NCI-H128 (cell line): Measurements from ENCODE around the gene FMN1.

Experiments
- DNase-seq: peaks from one replicate; lab custom pipeline; 2025; ENCODE audit not compliant: unreplicated experiment; lab: John Stamatoyannopoulos, UW

The FMN1 gene

DNA sequence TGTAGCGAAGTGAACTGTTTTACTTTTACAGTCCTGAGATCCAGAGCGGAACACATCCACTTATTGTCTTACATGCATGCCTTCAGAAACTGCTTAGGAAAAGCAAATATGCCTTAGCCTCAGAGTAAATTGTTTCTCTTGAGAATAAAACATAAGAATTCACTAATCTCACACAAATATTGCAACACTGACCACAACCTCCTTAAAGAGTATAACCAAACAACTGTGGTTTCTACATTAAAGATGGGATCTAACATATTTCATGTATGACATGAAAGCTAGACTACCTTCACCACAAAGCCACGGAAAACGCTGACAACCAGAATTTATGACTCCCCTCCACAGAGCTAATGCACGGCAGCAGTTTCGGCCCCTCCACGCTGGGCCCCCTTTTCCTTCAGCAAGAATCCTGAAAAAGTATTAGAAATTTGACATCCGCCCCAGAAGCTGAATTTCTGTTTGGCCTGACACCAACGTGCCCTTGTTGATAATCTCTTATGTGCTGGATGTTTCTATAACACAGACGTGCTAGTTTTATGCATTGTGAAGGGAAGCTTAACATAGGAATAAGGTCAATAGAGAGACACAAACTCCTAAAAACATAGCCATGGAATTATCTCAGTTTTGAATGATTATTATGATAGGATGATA, 392.1 kb downstream of the FMN1 start:
- no peak for DNase-seq

DNA sequence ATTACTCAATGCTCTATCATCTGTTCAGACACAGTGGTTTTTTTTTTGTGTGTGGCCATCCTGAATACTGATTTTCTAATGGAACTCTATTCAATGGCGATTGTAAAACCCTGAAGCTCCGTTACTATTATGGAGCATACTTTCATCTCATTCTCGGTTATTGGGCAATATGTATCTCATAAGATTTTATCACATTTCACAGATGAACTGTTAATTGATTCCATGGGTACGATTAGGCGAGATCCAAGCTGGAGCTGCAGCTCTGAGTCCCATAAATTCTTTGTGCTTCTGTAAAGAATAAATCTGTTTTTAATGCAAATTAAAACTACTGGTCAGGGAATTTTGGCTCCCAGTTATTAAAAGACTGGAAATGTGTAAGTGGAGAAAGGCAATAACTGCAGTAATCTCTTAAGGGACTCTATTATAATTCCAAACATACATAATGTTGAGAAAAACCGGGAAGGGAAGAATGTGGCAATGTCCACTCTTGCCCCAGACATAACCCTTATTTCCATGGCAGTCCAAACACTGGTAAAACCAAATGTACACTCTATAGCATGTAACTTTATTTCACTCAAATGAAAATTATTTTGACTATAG, 394.5 kb downstream of the FMN1 start:
- DNase-seq = no peak

DNA sequence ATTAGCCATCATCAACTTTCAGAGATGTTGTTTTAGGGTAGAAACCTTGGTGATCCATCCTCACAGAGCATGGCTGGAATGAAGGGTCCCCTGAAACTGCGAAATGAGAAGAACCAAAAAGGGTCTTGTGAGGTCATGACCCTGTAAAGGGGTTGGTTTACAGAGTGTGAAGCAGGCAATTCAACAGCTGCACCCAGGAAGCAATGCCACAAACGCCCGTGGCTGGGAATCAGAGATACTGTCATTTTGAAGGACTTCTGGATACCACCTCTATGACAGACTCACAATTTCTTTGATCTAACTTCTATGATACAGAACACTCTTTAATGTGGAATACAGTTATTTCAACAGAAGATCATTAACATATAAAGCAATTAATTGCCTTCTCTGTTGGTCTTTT, 397.7 kb downstream of the FMN1 start:
- DNase-seq = no peak

DNA sequence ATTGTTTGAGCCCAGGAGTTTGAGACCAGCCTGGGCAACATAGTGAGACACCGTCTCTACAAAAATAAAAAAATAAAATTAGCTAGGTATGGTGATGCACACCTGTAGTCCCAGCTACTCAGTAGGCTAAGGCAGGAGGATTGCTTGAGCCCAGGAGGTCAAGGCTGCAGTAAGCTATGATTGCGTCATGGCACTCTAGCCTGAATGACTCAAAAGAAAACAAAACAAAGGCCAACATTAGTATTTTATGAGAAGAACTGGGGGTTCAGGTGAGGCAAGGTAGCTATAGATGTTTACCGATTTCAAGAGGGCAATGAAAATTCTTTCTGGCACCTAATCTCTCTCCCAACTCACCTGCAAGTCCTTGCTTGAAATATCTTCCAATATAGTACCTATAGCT, 399.5 kb downstream of the FMN1 start:
- DNase-seq = no peak

DNA sequence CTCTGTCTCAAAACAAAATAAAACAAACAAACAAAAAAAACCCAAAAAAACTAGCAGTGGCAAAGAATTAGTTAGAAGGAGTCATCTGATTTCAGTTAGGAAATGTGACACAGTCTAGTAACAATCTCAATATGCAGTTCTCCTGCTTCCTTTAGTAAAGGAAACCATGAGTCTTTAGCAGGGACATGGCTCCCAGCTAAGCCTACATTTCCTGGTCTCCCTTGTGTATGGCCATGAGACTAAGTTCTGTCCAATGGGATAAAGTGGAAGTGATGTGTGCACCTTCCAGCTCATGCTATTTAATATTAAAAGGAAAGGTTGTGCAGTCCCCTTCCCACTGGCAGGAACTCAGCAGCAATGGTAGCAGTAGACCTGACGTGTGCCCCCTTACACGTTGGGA, 402.1 kb downstream of the FMN1 start:
- no peak for DNase-seq

DNA sequence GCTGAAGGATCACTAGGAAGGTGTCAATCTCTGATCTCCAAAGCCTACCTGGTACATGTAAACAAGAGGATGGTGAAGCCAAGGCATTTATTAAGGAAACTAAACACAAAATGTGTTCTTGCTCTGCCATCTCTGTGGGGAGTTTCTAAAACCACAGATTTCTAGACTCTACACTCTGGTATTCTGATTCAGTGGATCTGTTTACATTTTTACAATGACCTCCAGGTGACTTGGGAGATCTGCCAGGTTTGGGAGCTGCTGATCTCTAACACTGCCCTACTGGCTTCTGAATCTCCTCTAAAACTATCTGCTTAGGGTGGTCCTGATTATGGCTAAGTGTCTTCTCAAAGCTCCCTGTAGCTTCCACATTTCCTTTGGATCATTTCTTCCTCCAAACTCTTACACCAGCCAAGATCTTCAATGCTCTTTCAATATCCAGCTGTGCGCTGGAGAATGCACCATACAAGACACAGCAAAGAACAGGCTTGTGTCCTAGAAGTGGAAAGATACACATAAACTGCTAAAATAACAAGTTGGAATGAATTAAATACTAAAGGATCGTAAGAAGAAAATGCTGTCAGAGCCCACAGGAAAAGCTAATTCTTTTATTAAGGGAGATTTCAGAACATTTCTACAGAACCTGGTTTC, 404.0 kb downstream of the FMN1 start:
- DNase-seq = no peak

DNA sequence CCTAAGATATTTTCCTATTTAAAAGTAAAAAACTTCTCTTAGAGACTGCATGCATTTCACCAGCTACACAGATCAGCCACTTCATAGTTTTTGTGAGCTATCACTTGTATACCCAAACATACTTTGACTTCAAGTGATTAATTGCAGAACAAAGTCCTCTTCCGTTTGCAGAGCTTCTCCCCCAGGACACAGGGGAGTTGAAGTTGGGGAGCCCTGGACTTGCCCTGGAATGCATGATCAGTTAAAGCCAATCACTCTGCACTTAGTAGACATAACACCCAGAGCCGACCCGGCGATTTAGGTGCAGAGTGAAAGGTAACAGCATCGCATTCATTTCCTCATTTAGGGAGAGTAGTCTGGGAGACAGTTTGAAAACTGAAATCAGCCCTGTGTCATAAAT, 406.6 kb downstream of the FMN1 start:
- no peak for DNase-seq

DNA sequence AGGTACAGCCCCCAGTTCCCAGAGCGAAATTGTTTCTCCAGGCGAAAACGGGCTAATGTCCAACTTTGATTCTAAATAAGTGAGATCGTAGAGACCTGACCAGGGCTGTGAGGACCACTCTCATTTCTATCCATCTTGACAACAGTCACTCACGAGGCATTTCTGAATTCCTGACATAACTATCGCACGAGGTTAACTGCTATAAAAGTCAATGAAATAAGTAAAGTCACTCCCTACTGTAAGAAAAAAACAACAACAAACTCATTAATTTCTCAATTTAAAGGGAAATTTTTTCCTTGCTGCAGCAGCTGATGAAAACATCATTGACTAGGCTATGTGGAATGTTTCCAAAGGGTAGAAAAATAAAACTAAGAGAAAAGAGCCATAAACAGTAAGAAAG, 407.6 kb downstream of the FMN1 start:
- DNase-seq = no peak

DNA sequence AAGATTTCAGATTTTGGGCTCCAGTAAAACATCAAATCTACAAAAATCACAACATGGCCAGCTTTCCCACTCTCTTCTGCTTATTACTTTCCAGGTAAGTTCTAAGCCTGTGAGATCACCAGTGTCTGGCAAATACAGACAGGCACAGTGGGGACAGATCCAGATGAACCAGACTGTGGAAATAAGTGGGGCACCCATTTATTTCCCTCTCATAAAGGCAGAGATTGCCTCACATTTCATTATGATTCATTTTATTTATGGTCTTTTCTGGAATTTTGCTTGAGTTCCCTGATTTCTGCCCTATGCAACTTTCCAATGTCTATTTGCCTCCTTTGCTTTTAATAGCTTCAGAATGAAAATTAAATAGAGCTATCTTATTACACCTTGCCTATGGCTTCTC, 409.9 kb downstream of the FMN1 start:
- DNase-seq = no peak

DNA sequence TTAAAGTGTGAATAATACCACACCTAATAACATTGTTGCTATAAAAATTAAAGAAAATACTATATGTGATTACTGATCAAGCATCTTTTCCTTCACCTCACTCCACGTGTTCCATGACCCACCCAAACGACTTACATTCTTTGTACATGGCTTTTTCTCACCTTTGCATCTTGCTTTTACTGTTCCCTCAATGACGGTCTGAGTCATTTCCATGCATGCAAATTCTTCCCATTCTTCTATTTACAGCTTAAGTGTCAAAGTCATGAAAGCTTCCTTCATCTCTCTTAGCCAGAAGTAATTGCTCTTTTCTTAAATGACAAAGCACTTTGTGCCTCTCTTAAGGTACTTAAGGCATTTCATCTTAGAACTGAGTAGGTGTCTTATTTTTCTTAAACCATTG, 412.7 kb downstream of the FMN1 start:
- DNase-seq = no peak

DNA sequence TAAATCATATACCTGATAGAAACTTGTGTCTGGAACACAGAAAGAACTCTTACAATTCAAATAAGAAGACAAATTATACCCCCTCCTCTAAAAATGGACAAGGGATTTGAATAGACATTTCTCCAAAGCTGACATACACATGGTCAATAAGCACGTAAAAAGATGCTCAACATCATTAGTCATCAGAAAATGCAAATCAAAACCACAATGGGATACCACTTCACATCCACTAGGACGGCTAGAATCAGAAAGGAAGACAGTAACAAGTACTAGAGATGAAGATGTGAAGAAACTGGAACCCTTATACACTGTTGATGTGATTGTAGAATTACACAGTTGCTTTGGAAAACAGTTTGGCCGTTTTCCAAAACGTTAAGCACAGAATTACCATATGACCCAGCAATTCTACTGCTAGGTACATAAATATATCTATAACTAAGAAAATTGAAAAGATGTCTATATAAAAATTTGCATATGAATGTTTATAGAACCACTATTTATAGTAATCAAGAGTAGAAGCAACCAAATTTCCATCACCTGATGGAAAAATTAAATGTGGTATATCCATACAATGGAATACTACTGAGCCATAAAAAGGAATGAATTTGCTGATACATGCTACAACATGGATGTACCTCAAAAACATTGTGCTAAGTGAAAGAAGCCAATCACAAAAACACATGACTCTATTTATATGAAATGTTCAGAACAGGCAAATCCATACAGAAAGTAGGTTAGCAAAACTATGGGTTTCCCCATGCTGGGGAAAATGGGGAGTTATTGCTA, 415.9 kb downstream of the FMN1 start:
- DNase-seq = no peak

DNA sequence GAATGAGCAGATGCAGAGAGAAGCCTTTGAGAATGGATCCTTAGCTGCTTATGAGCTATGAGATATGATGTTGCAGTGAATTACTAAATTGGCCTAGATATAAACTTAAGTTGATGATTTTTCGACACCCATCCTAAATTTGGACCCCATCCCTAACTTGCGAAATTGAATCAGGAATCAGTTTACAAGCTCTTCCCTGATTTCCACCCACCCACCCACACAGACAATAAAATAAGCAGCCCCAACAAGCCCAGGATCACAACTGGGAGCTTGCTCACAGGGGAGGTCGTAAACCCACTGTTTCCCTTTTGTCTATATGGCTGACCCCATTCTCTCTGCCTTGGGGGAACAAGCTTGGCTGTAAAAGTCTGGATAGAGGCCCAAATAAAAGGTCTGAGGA, 419.4 kb downstream of the FMN1 start:
- no peak for DNase-seq

DNA sequence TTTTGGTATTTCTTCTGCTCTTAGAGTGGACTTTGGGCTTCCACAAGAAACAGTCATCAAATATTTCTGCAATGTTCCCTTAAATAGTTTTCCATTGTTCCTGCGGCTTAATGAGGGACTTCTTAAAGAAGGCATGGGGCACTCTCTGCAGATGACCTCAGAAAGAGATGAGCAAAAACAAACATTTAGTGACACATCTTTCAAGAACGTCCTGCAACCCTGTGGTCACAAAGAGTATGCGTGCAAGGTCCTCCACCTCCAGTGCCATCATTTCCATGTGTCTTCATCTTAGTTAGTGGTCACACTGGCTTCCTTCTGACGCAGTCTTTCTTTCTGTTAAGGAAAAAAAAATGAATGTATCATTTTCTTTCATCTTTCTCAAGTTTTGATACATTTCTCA, 420.5 kb downstream of the FMN1 start:
- no peak for DNase-seq

DNA sequence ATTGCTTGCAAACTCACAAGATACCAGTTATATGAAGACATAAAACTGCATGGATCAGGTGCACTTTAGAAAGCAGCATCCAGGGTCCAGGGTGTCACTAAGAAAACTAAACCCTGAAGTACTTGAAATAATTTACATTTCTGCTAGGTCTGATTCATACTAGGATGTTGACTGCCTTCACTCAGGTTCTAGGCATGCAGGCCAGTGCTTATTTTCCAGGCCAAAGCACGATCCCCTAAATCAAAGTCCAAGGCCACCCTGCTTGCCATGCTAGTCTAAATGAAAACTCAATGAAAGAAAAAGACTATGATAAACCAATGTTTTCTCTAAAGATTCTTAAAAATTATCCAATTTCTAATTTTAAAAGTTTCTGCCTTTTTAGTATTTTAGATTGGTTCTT, 427.3 kb downstream of the FMN1 start:
- DNase-seq = no peak

DNA sequence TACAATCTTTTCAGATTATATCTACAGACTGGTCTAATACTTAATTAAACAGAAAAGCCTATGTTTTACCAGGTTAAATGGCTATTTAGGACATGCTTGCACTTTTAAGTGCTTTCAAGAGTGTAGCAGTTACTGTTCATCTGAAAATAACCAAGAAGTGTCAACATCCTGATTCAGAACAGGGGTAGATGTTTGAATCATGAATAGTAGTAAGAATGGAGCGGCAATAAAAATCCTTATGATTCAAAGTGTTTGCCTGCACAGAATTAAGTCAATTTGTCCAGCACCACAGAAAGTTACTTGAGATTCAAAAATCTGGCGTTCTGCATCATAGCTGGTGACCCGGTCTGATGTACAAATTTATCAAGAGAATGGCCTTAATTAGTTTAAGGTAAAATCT, 428.4 kb downstream of the FMN1 start:
- DNase-seq = no peak

DNA sequence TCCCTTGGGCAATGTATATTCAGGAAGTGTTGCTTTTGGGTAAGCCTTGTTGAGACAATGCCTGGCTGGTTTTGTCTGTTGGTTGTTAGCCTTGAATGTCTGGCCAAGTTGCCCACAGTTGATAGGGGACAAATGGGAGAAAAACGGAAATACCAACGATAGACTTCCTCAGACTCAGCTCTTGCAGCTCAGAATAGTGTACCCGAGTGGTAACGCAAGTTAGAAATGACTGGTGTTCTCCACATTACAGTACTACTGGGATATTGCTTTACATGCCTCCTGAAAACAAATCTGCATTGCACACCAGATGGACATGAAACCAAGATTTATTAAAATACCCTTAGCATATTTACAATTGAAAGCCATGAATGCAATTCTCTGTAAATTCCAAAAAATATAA, 429.3 kb downstream of the FMN1 start:
- no peak for DNase-seq

DNA sequence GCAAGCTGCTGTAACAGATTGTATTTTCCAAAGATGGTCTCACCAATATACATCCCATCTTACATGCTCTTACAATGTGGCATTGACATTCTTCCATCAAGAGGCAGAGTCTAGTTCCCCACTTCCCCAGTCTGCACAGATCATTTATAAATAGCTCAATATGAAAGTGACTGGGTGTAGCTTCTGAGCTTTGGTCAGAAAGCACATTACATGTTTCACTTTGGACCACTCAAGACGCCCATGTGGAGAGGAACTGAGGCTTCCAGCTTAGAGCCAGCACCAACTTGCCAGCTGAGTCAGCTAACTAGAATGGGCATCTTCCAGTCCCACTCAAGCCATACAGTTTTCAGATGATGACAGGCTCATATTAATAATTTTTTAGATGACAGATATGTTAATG, 431.2 kb downstream of the FMN1 start:
- no peak for DNase-seq

DNA sequence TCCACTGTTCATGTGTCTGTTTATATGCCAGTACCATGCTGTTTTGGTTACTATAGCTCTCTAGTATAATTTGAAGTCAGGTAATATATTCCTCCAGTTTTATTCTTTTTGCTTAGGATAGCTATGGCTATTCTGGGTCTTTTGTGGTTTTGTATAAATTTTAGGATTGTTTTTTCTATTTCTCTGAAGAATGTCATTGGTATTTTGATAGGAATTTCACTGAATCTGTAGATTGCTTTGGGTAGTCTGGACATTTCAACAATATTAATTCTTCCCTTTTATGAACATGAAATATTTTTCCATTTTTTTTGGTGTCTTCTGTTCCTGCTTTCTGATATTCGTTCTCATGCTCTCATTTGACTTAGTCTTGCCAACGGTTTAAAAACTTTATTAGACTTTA, 437.1 kb downstream of the FMN1 start:
- no peak for DNase-seq

DNA sequence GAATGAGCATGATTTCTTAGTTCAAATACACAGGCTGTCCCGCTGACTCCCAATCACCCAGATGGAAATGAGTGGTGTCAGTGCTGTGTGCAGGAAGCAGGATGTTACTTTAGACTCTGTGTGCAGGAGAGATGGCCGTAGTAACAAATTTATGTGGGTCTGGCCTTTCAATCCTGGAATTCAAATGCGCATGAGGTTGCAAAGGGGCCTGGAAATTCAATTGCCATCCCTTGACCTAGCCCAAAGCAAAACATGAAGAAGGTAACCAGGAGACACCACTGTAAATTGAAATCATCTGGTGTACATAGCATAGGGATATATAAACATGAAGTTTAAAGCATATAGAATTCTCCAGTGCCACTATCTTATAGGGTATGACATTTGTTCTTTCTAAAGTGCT, 443.5 kb downstream of the FMN1 start:
- no peak for DNase-seq

DNA sequence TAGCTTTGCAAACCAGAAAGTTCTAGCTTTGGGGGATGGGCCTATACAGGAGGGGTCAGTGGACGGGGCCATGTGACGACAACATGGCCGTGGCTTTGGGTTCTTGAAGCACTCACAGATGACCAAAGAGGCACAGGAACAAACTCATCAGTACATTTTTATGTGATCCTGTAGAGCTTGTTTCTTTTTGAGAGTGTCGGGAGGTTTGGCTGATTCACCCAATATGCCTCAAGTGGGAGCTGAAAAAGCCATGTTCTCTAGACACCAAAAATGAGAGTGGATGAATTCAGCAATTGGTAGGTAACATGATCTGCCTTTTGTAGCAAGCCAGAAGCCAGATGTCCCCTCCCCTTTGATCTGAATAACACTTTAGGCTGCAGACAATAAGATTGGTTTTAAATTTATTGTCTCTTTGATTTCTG, 446.6 kb downstream of the FMN1 start:
- DNase-seq = no peak

DNA sequence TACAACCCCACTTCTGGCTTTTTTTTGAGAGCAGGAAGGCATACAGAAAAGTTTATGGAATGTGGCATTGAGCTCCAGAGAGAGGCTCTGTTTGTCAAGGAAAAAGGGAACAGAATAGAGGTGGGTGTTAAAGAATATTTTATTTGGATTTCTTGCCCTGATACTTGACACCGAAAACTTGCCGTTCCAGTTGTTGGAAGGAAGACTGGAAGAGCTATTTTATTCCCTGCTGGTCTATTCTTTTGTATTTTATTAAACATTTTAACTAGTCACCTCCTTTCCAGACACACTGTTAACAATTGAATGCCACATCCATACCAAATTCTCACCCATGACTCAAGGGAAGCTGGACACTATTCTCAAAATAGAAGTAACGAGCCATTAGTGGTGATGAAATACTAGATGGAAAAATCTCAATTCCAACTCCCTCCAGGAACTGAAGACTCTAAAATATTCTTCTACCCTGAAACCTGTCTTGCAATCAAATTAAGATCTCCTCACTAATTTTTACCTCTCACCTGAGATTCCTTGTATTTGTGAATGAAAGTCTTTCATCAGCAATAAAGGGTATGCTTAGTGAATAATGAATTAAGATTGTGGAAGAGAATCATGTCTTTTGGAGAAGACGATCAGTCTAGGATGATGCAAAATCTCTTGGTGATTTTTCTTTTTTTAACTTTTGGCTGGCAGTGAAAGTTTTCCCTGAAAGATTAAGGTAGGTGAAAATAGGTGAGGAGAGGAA, 448.2 kb downstream of the FMN1 start:
- DNase-seq = no peak
